ENCODE results near the gene LDHAL6A. TPM values are rescaled to one million over a fixed set of nuclear protein-coding genes. Genes with fewer than 3 reads are reported as not detected.
A peak's percentile ranks its signal among the peaks of the same experiment; 100 is the strongest.

Gene LDHAL6A
- total RNA-seq, 1 donor from 2014 or later: not detected

GRCh38 chr11:18491924-18492323 lies 36.3 kb downstream of the LDHAL6A start:
- Histone ChIP-seq H3K27ac (ENCODE audit: low read depth, low read length) (no peak overlapping the region), H4K20me1 (ENCODE audit: insufficient read depth, low read length) (peaks cover 4% of the 10 kb centered on the region), H2AFZ (ENCODE audit: low read depth, low read length) (no peak overlapping the region), H3K79me2 (ENCODE audit: insufficient read depth, low read length) (no peaks in the 10 kb centered on the region), H3K4me1 (ENCODE audit: insufficient read depth, low read length) (no peaks in the 10 kb centered on the region), H3K36me3 (ENCODE audit: insufficient read depth, low read length) (peaks cover 15% of the 10 kb centered on the region), H3K4me3 (ENCODE audit: insufficient read depth, low read depth, low read length) (no peak overlapping the region), H3K9ac (ENCODE audit: low read length) (no peak overlapping the region), H3K27me3 (ENCODE audit: insufficient read depth, low read length) (no peaks in the 10 kb centered on the region), H3K4me2 (ENCODE audit: low read length) (no peak overlapping the region), H3K9me3 (ENCODE audit: insufficient read depth, low read depth, low read length) (no peaks in the 10 kb centered on the region)
- Mint-ChIP-seq H3K9me3 (ENCODE audit: unreplicated experiment) (no peaks in the 10 kb centered on the region), H3K27me3 (ENCODE audit: low read depth, unreplicated experiment) (no peaks in the 10 kb centered on the region), H3K27ac (ENCODE audit: unreplicated experiment) (no peak overlapping the region), H3K36me3 (ENCODE audit: low read depth, unreplicated experiment) (peaks cover 10% of the 10 kb centered on the region), H3K4me1 (ENCODE audit: low read depth, unreplicated experiment) (peaks cover 15% of the 10 kb centered on the region), H3K4me3 (ENCODE audit: unreplicated experiment) (no peak overlapping the region)
- FAIRE-seq: no peak
- TF ChIP-seq EZH2 (IDR thresholded peaks at IDR 0.05; ENCODE audit: insufficient read depth, low read length): no peak
- TF ChIP-seq, protein P1, sequence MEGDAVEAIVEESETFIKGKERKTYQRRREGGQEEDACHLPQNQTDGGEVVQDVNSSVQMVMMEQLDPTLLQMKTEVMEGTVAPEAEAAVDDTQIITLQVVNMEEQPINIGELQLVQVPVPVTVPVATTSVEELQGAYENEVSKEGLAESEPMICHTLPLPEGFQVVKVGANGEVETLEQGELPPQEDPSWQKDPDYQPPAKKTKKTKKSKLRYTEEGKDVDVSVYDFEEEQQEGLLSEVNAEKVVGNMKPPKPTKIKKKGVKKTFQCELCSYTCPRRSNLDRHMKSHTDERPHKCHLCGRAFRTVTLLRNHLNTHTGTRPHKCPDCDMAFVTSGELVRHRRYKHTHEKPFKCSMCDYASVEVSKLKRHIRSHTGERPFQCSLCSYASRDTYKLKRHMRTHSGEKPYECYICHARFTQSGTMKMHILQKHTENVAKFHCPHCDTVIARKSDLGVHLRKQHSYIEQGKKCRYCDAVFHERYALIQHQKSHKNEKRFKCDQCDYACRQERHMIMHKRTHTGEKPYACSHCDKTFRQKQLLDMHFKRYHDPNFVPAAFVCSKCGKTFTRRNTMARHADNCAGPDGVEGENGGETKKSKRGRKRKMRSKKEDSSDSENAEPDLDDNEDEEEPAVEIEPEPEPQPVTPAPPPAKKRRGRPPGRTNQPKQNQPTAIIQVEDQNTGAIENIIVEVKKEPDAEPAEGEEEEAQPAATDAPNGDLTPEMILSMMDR (IDR thresholded peaks at IDR 0.05; ENCODE audit: insufficient read depth, low read depth, low read length): no peak
- peak; percentile 2 for DNase-seq (ENCODE audit: low read depth)

- no peak overlapping the region for H3K4me2 ChIP-seq (ENCODE audit: low read length)
- no peaks in the 10 kb centered on the region for H3K4me1 ChIP-seq (ENCODE audit: insufficient read depth, low read length)
- peaks cover 11% of the 10 kb centered on the region for H3K36me3 Mint-ChIP-seq (ENCODE audit: low read depth, unreplicated experiment)
- no peak overlapping the region for H3K27ac ChIP-seq (ENCODE audit: low read depth, low read length)
- H3K27me3 Mint-ChIP-seq (ENCODE audit: low read depth, unreplicated experiment): no peaks in the 10 kb centered on the region
- no peak overlapping the region for H3K4me3 Mint-ChIP-seq (ENCODE audit: unreplicated experiment)
- no peak overlapping the region for H3K4me3 ChIP-seq (ENCODE audit: insufficient read depth, low read depth, low read length)
- H4K20me1 ChIP-seq (ENCODE audit: insufficient read depth, low read length): peaks cover 4% of the 10 kb centered on the region
- FAIRE-seq (no peak), DNase-seq (ENCODE audit: low read depth) (no peak)
- TF ChIP-seq, protein P1 (IDR thresholded peaks at IDR 0.05; ENCODE audit: insufficient read depth, low read depth, low read length): no peak
- TF ChIP-seq EZH2 (IDR thresholded peaks at IDR 0.05; ENCODE audit: insufficient read depth, low read length): no peak
- no peak overlapping the region for H2AFZ ChIP-seq (ENCODE audit: low read depth, low read length)
- no peaks in the 10 kb centered on the region for H3K9me3 ChIP-seq (ENCODE audit: insufficient read depth, low read depth, low read length)
- no peaks in the 10 kb centered on the region for H3K79me2 ChIP-seq (ENCODE audit: insufficient read depth, low read length)
- H3K4me1 Mint-ChIP-seq (ENCODE audit: low read depth, unreplicated experiment): peaks cover 15% of the 10 kb centered on the region
- no peaks in the 10 kb centered on the region for H3K27me3 ChIP-seq (ENCODE audit: insufficient read depth, low read length)
- no peak overlapping the region for H3K9ac ChIP-seq (ENCODE audit: low read length)
- no peaks in the 10 kb centered on the region for H3K9me3 Mint-ChIP-seq (ENCODE audit: unreplicated experiment)
- H3K36me3 ChIP-seq (ENCODE audit: insufficient read depth, low read length): peaks cover 15% of the 10 kb centered on the region
- no peak overlapping the region for H3K27ac Mint-ChIP-seq (ENCODE audit: unreplicated experiment)
Measured at GRCh38 chr11:18492888-18493287, 37.2 kb downstream of the LDHAL6A start.

DNA sequence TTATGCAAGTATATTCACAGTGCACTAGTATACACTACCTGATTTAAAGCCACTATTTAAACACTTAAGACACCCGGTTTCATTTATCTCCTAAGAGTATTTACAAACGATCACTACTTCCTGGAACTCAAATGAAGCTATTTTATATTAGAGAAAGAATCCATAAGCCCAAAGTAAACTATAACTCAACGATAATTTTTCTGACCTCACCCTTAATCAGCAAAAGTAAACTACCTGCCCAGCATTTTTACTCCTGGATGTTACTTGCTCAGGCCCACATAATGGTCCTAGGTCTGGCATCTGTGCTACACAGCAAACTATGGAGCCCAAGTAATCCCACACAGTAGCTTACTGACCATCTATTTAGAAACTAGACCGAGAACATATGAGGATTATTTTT lies 37.7 kb downstream of the LDHAL6A start:
- Histone ChIP-seq H3K27ac (ENCODE audit: low read depth, low read length) (no peak overlapping the region), H3K4me3 (ENCODE audit: insufficient read depth, low read depth, low read length) (no peak overlapping the region), H3K27me3 (ENCODE audit: insufficient read depth, low read length) (no peaks in the 10 kb centered on the region), H2AFZ (ENCODE audit: low read depth, low read length) (no peak overlapping the region), H3K79me2 (ENCODE audit: insufficient read depth, low read length) (no peaks in the 10 kb centered on the region), H3K4me1 (ENCODE audit: insufficient read depth, low read length) (no peaks in the 10 kb centered on the region), H3K4me2 (ENCODE audit: low read length) (no peak overlapping the region), H3K9ac (ENCODE audit: low read length) (no peak overlapping the region), H3K36me3 (ENCODE audit: insufficient read depth, low read length) (peaks cover 15% of the 10 kb centered on the region), H3K9me3 (ENCODE audit: insufficient read depth, low read depth, low read length) (no peaks in the 10 kb centered on the region), H4K20me1 (ENCODE audit: insufficient read depth, low read length) (peaks cover 4% of the 10 kb centered on the region)
- H3K36me3 Mint-ChIP-seq (ENCODE audit: low read depth, unreplicated experiment): peaks cover 13% of the 10 kb centered on the region
- FAIRE-seq (no peak), DNase-seq (ENCODE audit: low read depth) (no peak)
- TF ChIP-seq, protein P1 (IDR thresholded peaks at IDR 0.05; ENCODE audit: insufficient read depth, low read depth, low read length): no peak
- TF ChIP-seq EZH2 (IDR thresholded peaks at IDR 0.05; ENCODE audit: insufficient read depth, low read length): no peak
- no peak overlapping the region for H3K27ac Mint-ChIP-seq (ENCODE audit: unreplicated experiment)
- no peak overlapping the region for H3K4me3 Mint-ChIP-seq (ENCODE audit: unreplicated experiment)
- no peaks in the 10 kb centered on the region for H3K27me3 Mint-ChIP-seq (ENCODE audit: low read depth, unreplicated experiment)
- peaks cover 15% of the 10 kb centered on the region for H3K4me1 Mint-ChIP-seq (ENCODE audit: low read depth, unreplicated experiment)
- H3K9me3 Mint-ChIP-seq (ENCODE audit: unreplicated experiment): no peaks in the 10 kb centered on the region
